HG03097 (cell line): ENCODE results near the gene PHLPP2.
"Not testable (repeated sequence)": the region's sequence is repeated elsewhere in the genome, so short reads cannot be mapped to it uniquely, and the experiment has no call there.

Experiments used
- ATAC-seq: cut with Tn5 transposase; IDR thresholded peaks from one replicate; pipeline ENCODE4 v1.9.1; 2021; ENCODE audit not compliant: unreplicated experiment, low FRiP score

Gene PHLPP2

GRCh38 chr16:71626858-71627213 is 97.7 kb downstream of the PHLPP2 start:
- no peak for ATAC-seq

GRCh38 chr16:71626018-71626857 is 98.3 kb downstream of the PHLPP2 start, which contains the start of gene MARVELD3:
Gene MARVELD3, plus strand, starts transcription at chr16:71626184. Its CDS starts 46 bp downstream, at chr16:71626230.
- ATAC-seq, result no peak

GRCh38 chr16:71625113-71625850 is 99.2 kb downstream of the PHLPP2 start:
- ATAC-seq, result no peak

- ATAC-seq, result no peak
Measured at GRCh38 chr16:71623597-71623996, 100.9 kb downstream of the PHLPP2 start.

- ATAC-seq, result no peak
Measured at GRCh38 chr16:71622088-71622487, 102.4 kb downstream of the PHLPP2 start.

- no peak for ATAC-seq
Measured at GRCh38 chr16:71618429-71618828, 106.1 kb downstream of the PHLPP2 start.

- ATAC-seq, result not testable (repeated sequence)
Measured at GRCh38 chr16:71614956-71615355, 109.5 kb downstream of the PHLPP2 start.

- ATAC-seq, result peak; percentile 55
Measured at GRCh38 chr16:71610936-71611871, 113.3 kb downstream of the PHLPP2 start.

- ATAC-seq, result no peak
Measured at GRCh38 chr16:71610447-71610846, 114.1 kb downstream of the PHLPP2 start.

- no peak for ATAC-seq
Measured at GRCh38 chr16:71609066-71609465, 115.4 kb downstream of the PHLPP2 start.

- ATAC-seq, result no peak
Measured at GRCh38 chr16:71600822-71601221, 123.7 kb downstream of the PHLPP2 start.

- not testable (repeated sequence) for ATAC-seq
Measured at GRCh38 chr16:71598426-71598825, 126.1 kb downstream of the PHLPP2 start.

GRCh38 chr16:71595340-71595826 is 129.1 kb downstream of the PHLPP2 start:
- not testable (repeated sequence) for ATAC-seq
